Peyer's patch (tissue), 4 donors: ENCODE results near the gene NPBWR2. TPM values are rescaled to one million over a fixed set of nuclear protein-coding genes. Genes with fewer than 3 reads are reported as not detected.
"Not testable (repeated sequence)": the region's sequence is repeated elsewhere in the genome, so short reads cannot be mapped to it uniquely, and the experiment has no call there.

ENCODE experiments used
- DNase-seq, 3 donors: peaks; one replicate each; pipeline ENCODE4 v3.0.0-alpha.2; 2017 to 2019
- H3K27ac ChIP-seq, 4 donors: fragments of 200-600 bp; sonication (generic); one replicate each; pipeline ENCODE4 v1.5.1; 2016 to 2019
- H3K27me3 ChIP-seq, 2 donors: fragments of 200-600 bp; sonication (generic); one replicate each; pipeline ENCODE4 v1.5.1; 2019
- H3K36me3 ChIP-seq, 3 donors: fragments of 200-600 bp; sonication (generic); one replicate each; pipeline ENCODE4 v1.5.1; 2016 to 2019
- H3K4me1 ChIP-seq, 4 donors: fragments of 200-600 bp; sonication (generic); one replicate each; pipeline ENCODE4 v1.5.1; 2016 to 2019
- H3K4me3 ChIP-seq, 4 donors: fragments of 200-600 bp; sonication (generic); 1 replicate in 3 of 4; 2 replicates in 1 of 4; pipeline ENCODE4 v1.5.1; 2016 to 2019; ENCODE audit warnings: mild to moderate bottlenecking in 1 of 4
- H3K9me3 ChIP-seq, 4 donors: fragments of 200-600 bp; sonication (generic); one replicate each; pipeline ENCODE4 v1.5.1; 2016 to 2019; ENCODE audit warnings: mild to moderate bottlenecking in 1 of 4
- CTCF ChIP-seq, 6 experiments: fragments of 450-650 bp in 4 of 6; fragments of 200-600 bp in 2 of 6; sonication (generic) in 1 of 6; IDR thresholded peaks; one replicate each; pipeline ENCODE4 v1.5.1; 2017 to 2019; ENCODE audit warnings: antibody characterized with exemption in 6 of 6, mild to moderate bottlenecking in 3 of 6, moderate library complexity in 1 of 6
- POLR2A ChIP-seq, 2 donors: fragments of 450-650 bp; IDR thresholded peaks; one replicate each; pipeline ENCODE4 v1.5.1; 2017; ENCODE audit warnings: antibody characterized with exemption in 2 of 2, mild to moderate bottlenecking in 2 of 2, moderate library complexity in 2 of 2
- total RNA-seq, 4 donors: library from RNA; depleted of rRNA; stranded (reverse); fragments of >200 nt; gene quantifications; one replicate each; pipeline ENCODE4 v1.1.0, GENCODE V29; 2016

The NPBWR2 gene
- total RNA-seq, 4 donors from 2014 or later, result not detected

- H3K9me3 ChIP-seq, result no peaks in the 10 kb centered on the region
- peak in 1 of 3 donors; percentile 34 for DNase-seq
- no peak overlapping the region for H3K4me3 ChIP-seq
- H3K4me1 ChIP-seq, result no peaks in the 10 kb centered on the region
- no peaks in the 10 kb centered on the region for H3K27me3 ChIP-seq
- no peak overlapping the region for H3K27ac ChIP-seq
- no peak for TF ChIP-seq CTCF (IDR thresholded peaks at IDR 0.05)
- TF ChIP-seq POLR2A (IDR thresholded peaks at IDR 0.05), result no peak
- H3K36me3 ChIP-seq, result no peaks in the 10 kb centered on the region
Observed at GRCh38 chr20:64133951-64134407, 26.6 kb upstream of the NPBWR2 start.

GRCh38 chr20:64131406-64131805 lies 24.0 kb upstream of the NPBWR2 start:
- Histone ChIP-seq H3K9me3 (no peaks in the 10 kb centered on the region), H3K27me3 (no peaks in the 10 kb centered on the region), H3K4me3 (no peak overlapping the region), H3K4me1 (no peaks in the 10 kb centered on the region), H3K27ac (no peak overlapping the region), H3K36me3 (no peaks in the 10 kb centered on the region)
- TF ChIP-seq CTCF (IDR thresholded peaks at IDR 0.05) (no peak), POLR2A (IDR thresholded peaks at IDR 0.05) (no peak)
- peak in 1 of 3 donors; percentile 42 for DNase-seq

GRCh38 chr20:64130876-64131275 lies 23.5 kb upstream of the NPBWR2 start:
- peak in 1 of 3 donors; percentile 11 for DNase-seq
- no peak for TF ChIP-seq CTCF (IDR thresholded peaks at IDR 0.05)
- no peak for TF ChIP-seq POLR2A (IDR thresholded peaks at IDR 0.05)

GRCh38 chr20:64130271-64130670 lies 22.9 kb upstream of the NPBWR2 start:
- no peak overlapping the region for H3K4me3 ChIP-seq
- H3K36me3 ChIP-seq, result no peaks in the 10 kb centered on the region
- DNase-seq, result peak in 1 of 3 donors; percentile 10
- H3K27ac ChIP-seq, result no peak overlapping the region
- TF ChIP-seq CTCF (IDR thresholded peaks at IDR 0.05), result no peak
- no peak for TF ChIP-seq POLR2A (IDR thresholded peaks at IDR 0.05)
- H3K4me1 ChIP-seq, result no peaks in the 10 kb centered on the region
- no peaks in the 10 kb centered on the region for H3K27me3 ChIP-seq
- H3K9me3 ChIP-seq, result no peaks in the 10 kb centered on the region

More at GRCh38 chr20:64130876-64131275, 23.5 kb upstream of the NPBWR2 start:
- Histone ChIP-seq H3K27me3 (no peaks in the 10 kb centered on the region), H3K4me1 (no peaks in the 10 kb centered on the region), H3K4me3 (no peak overlapping the region), H3K27ac (no peak overlapping the region), H3K36me3 (no peaks in the 10 kb centered on the region), H3K9me3 (no peaks in the 10 kb centered on the region)

- TF ChIP-seq CTCF (IDR thresholded peaks at IDR 0.05) (no peak), POLR2A (IDR thresholded peaks at IDR 0.05) (no peak)
- Histone ChIP-seq H3K27ac (no peak overlapping the region), H3K27me3 (no peaks in the 10 kb centered on the region), H3K36me3 (no peaks in the 10 kb centered on the region), H3K9me3 (no peaks in the 10 kb centered on the region), H3K4me3 (no peak overlapping the region), H3K4me1 (no peaks in the 10 kb centered on the region)
- peak in 1 of 3 donors; percentile 24 for DNase-seq
Observed at GRCh38 chr20:64129146-64129782, 21.9 kb upstream of the NPBWR2 start.

- not testable (repeated sequence) for H3K27ac ChIP-seq, H3K9me3 ChIP-seq, H3K27me3 ChIP-seq, H3K4me3 ChIP-seq, H3K4me1 ChIP-seq, DNase-seq, H3K36me3 ChIP-seq
Observed at GRCh38 chr20:64123517-64123916, 16.2 kb upstream of the NPBWR2 start.

- not testable (repeated sequence) for DNase-seq, H3K4me1 ChIP-seq, H3K9me3 ChIP-seq, H3K27ac ChIP-seq, H3K27me3 ChIP-seq, H3K36me3 ChIP-seq, H3K4me3 ChIP-seq
Observed at GRCh38 chr20:64122927-64123326, 15.6 kb upstream of the NPBWR2 start.
